ENCODE measurements around the gene TAAR6.
"Not testable (repeated sequence)": the region's sequence is repeated elsewhere in the genome, so short reads cannot be mapped to it uniquely, and the experiment has no call there.

TAAR6 gene, protein sequence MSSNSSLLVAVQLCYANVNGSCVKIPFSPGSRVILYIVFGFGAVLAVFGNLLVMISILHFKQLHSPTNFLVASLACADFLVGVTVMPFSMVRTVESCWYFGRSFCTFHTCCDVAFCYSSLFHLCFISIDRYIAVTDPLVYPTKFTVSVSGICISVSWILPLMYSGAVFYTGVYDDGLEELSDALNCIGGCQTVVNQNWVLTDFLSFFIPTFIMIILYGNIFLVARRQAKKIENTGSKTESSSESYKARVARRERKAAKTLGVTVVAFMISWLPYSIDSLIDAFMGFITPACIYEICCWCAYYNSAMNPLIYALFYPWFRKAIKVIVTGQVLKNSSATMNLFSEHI

DNA sequence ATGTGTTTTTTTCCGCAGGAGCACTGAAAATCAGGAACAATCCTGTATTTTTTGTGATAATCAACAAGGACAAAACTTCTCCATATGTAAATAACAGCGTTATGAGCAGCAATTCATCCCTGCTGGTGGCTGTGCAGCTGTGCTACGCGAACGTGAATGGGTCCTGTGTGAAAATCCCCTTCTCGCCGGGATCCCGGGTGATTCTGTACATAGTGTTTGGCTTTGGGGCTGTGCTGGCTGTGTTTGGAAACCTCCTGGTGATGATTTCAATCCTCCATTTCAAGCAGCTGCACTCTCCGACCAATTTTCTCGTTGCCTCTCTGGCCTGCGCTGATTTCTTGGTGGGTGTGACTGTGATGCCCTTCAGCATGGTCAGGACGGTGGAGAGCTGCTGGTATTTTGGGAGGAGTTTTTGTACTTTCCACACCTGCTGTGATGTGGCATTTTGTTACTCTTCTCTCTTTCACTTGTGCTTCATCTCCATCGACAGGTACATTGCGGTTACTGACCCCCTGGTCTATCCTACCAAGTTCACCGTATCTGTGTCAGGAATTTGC lies at the start of gene TAAR6:
Gene TAAR6 (plus strand): TSS at position 102 of the 557 bp plus-strand sequence. CDS start 0 bp downstream, at position 102.
- no peaks in the 10 kb centered on the region for H3K4me1 ChIP-seq (ENCODE audit: control insufficient read depth in 5 of 5, insufficient read depth in 5 of 5, low read length in 5 of 5)
- H3K9me3 ChIP-seq (ENCODE audit: control insufficient read depth in 5 of 5, low read length in 5 of 5) = no peaks in the 10 kb centered on the region
- no peak within 1 kb of the TSS for H3K9ac ChIP-seq (ENCODE audit: low read length in 5 of 5)
- H3K36me3 ChIP-seq (ENCODE audit: control insufficient read depth in 5 of 5, insufficient read depth in 5 of 5, low read length in 5 of 5) = no peaks in the 10 kb centered on the region
- H3K4me3 ChIP-seq (ENCODE audit: low read depth in 1 of 5, low read length in 5 of 5) = no peak within 1 kb of the TSS
- peaks cover 0 to 5% (median 0%) of the 10 kb centered on the region in 5 donors for H3K27me3 ChIP-seq (ENCODE audit: control insufficient read depth in 5 of 5, insufficient read depth in 4 of 5, low read length in 5 of 5)
- H3K27ac ChIP-seq (ENCODE audit: low read depth, low read length) = no peak within 1 kb of the TSS

DNA sequence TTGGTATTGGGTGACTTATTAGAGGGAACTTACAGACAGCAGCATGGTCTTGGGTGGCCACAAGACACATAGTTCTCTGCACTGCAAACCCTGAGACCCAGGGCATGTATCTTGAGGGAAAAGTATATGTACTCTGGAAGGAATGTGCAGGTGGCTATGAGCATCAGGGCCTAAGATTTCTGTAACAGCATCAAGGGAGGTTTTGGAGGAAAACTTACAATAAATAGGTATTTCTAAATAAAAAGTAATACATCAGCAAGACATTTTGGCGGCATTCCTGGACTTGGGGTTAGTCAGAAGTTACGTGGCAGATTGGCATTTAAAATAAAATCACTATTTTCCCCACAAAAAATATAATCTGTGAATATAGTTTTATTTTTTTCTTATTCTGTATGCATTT lies 49.2 kb upstream of the TAAR6 start:
- H3K9me3 ChIP-seq (ENCODE audit: control insufficient read depth in 5 of 5, low read length in 5 of 5) = no peaks in the 10 kb centered on the region

DNA sequence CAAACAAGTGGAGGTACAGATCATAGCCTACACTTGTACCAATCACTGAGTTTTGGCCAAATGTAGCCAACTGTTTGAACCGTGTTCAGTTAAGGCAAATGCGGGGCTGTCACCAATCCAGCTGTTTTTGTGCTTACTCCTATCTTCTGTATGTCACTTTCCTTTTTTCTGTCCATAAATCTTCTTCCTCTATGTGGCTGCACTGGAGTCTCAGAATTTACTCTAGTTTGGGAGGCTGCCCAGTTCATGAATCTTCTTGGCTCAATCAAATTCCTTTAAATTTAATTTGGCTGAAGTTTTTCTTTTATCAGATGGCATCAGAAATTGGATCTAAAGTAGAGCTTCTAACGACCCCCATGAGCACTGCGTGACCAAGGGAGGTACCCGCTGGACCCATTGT lies 45.5 kb upstream of the TAAR6 start:
- Histone ChIP-seq H3K9ac (ENCODE audit: low read length in 5 of 5) (no peak overlapping the region), H3K36me3 (ENCODE audit: control insufficient read depth in 5 of 5, insufficient read depth in 5 of 5, low read length in 5 of 5) (no peaks in the 10 kb centered on the region), H3K27ac (ENCODE audit: low read depth, low read length) (no peak overlapping the region), H3K9me3 (ENCODE audit: control insufficient read depth in 5 of 5, low read length in 5 of 5) (no peaks in the 10 kb centered on the region), H3K27me3 (ENCODE audit: control insufficient read depth in 5 of 5, insufficient read depth in 4 of 5, low read length in 5 of 5) (no peaks in the 10 kb centered on the region), H3K4me3 (ENCODE audit: low read depth in 1 of 5, low read length in 5 of 5) (no peak overlapping the region), H3K4me1 (ENCODE audit: control insufficient read depth in 5 of 5, insufficient read depth in 5 of 5, low read length in 5 of 5) (no peaks in the 10 kb centered on the region)

More for the DNA sequence above, 49.2 kb upstream of the TAAR6 start:
- H3K9ac ChIP-seq (ENCODE audit: low read length in 5 of 5) = no peak overlapping the region
- no peaks in the 10 kb centered on the region for H3K36me3 ChIP-seq (ENCODE audit: control insufficient read depth in 5 of 5, insufficient read depth in 5 of 5, low read length in 5 of 5)
- no peak overlapping the region for H3K4me3 ChIP-seq (ENCODE audit: low read depth in 1 of 5, low read length in 5 of 5)
- H3K27ac ChIP-seq (ENCODE audit: low read depth, low read length) = no peak overlapping the region
- H3K27me3 ChIP-seq (ENCODE audit: control insufficient read depth in 5 of 5, insufficient read depth in 4 of 5, low read length in 5 of 5) = no peaks in the 10 kb centered on the region
- no peaks in the 10 kb centered on the region for H3K4me1 ChIP-seq (ENCODE audit: control insufficient read depth in 5 of 5, insufficient read depth in 5 of 5, low read length in 5 of 5)

DNA sequence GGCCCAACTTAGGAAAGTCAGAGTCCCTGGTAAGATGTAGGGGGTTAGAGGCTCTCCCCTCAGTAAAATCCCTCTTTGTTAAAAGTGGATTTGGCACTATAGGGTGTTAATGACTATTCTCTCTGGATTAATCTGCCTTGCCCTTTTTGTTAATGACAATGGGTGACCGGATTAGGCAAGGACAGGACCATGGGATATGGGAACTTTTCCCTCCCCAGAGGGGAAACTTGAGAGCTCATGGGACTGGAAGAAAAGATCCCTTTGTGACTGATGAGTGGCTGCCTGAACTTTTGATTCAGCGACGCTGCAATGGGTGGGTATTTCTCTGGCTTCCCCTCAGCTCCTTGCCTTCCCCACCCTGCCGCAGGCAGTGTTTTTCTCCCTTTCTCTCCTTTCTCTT lies 44.3 kb upstream of the TAAR6 start:
- H3K9ac ChIP-seq (ENCODE audit: low read length in 5 of 5) = no peak overlapping the region
- H3K36me3 ChIP-seq (ENCODE audit: control insufficient read depth in 5 of 5, insufficient read depth in 5 of 5, low read length in 5 of 5) = no peaks in the 10 kb centered on the region
- no peaks in the 10 kb centered on the region for H3K9me3 ChIP-seq (ENCODE audit: control insufficient read depth in 5 of 5, low read length in 5 of 5)
- H3K4me1 ChIP-seq (ENCODE audit: control insufficient read depth in 5 of 5, insufficient read depth in 5 of 5, low read length in 5 of 5) = peaks cover 0 to 5% (median 4%) of the 10 kb centered on the region in 5 donors
- no peak overlapping the region for H3K27ac ChIP-seq (ENCODE audit: low read depth, low read length)
- no peaks in the 10 kb centered on the region for H3K27me3 ChIP-seq (ENCODE audit: control insufficient read depth in 5 of 5, insufficient read depth in 4 of 5, low read length in 5 of 5)
- no peak overlapping the region for H3K4me3 ChIP-seq (ENCODE audit: low read depth in 1 of 5, low read length in 5 of 5)

DNA sequence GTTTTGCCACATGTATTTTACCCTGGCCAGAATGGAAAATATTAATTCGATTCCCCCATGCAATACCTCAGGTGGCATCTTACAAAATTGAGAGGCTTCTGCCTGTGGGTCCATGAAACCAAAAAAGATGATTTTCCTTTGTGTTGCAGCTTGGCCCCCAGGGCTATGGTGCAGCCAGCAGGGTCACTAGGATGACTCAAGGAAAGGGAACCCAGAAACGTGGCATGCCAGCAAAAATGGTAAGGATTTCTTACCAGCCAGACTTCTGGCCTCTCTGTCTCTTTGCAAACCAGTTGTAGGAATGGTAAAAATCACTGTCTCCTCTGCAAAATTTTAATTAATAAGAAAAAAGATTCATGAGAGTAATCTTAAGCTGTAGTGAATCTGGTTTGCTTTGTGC lies 43.7 kb upstream of the TAAR6 start:
- H3K9ac ChIP-seq (ENCODE audit: low read length in 5 of 5) = no peak overlapping the region
- peaks cover 0 to 5% (median 4%) of the 10 kb centered on the region in 5 donors for H3K4me1 ChIP-seq (ENCODE audit: control insufficient read depth in 5 of 5, insufficient read depth in 5 of 5, low read length in 5 of 5)
- H3K9me3 ChIP-seq (ENCODE audit: control insufficient read depth in 5 of 5, low read length in 5 of 5) = no peaks in the 10 kb centered on the region
- no peaks in the 10 kb centered on the region for H3K36me3 ChIP-seq (ENCODE audit: control insufficient read depth in 5 of 5, insufficient read depth in 5 of 5, low read length in 5 of 5)
- H3K27me3 ChIP-seq (ENCODE audit: control insufficient read depth in 5 of 5, insufficient read depth in 4 of 5, low read length in 5 of 5) = no peaks in the 10 kb centered on the region
- H3K27ac ChIP-seq (ENCODE audit: low read depth, low read length) = no peak overlapping the region
- H3K4me3 ChIP-seq (ENCODE audit: low read depth in 1 of 5, low read length in 5 of 5) = no peak overlapping the region

DNA sequence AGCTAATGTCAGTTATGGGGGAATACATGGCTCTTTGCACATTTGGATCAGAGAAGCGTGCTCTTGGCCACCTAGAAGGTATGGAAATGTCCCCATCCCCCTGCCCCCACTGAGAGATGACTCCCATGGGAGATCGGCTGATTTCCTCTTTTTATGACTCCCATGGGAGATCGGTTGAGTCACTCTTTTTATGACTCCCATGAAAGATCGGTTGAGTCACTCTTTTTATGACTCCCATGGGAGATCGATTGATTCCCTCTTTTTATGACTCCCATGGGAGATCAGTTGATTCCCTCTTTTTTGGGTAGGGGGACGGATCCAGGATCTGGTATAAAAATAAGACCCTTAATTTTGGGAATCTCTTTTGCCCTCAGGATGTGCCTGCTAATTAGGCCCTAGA lies 42.3 kb upstream of the TAAR6 start:
- Histone ChIP-seq H3K27me3 (ENCODE audit: control insufficient read depth in 5 of 5, insufficient read depth in 4 of 5, low read length in 5 of 5) (no peaks in the 10 kb centered on the region), H3K4me3 (ENCODE audit: low read depth in 1 of 5, low read length in 5 of 5) (no peak overlapping the region), H3K36me3 (ENCODE audit: control insufficient read depth in 5 of 5, insufficient read depth in 5 of 5, low read length in 5 of 5) (no peaks in the 10 kb centered on the region), H3K27ac (ENCODE audit: low read depth, low read length) (no peak overlapping the region), H3K4me1 (ENCODE audit: control insufficient read depth in 5 of 5, insufficient read depth in 5 of 5, low read length in 5 of 5) (peaks cover 0 to 5% (median 4%) of the 10 kb centered on the region in 5 donors), H3K9me3 (ENCODE audit: control insufficient read depth in 5 of 5, low read length in 5 of 5) (no peaks in the 10 kb centered on the region), H3K9ac (ENCODE audit: low read length in 5 of 5) (no peak overlapping the region)

DNA sequence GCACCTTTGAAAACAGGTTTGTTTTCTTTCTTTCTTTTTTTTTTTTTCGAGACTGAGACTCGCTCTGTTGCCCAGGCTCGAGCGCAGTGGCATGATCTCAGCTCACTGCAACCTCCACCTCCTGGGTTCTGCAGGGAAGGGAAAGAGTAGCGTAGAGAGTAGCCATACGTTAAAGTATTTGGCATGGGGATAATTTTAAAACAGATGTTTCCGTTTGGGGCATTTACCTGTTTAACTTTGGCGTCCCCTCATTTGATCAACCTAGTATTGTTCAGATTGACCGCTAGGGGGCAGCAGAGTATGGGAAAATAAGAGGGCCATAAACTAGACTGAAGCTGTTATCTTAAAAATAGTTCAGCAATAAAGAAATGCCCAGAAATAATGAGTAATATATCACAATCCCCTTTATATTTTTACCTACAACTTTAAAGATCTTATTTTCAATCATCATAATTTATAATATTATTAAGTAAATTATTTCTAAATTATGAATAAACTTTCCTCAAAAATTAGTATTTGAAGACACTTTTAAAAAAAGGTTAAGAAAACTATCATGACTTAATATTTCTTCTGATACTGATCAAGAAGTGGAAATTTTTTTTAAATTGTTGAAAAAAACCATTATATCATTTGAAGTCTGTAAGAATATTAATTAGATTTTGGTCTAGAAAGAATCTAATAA lies 39.7 kb upstream of the TAAR6 start:
- no peak overlapping the region for H3K27ac ChIP-seq (ENCODE audit: low read depth, low read length)
- no peaks in the 10 kb centered on the region for H3K27me3 ChIP-seq (ENCODE audit: control insufficient read depth in 5 of 5, insufficient read depth in 4 of 5, low read length in 5 of 5)
- peak overlapping the region in 2 of 5 donors; percentile 11 to 20 for H3K4me3 ChIP-seq (ENCODE audit: low read depth in 1 of 5, low read length in 5 of 5)
- peaks cover 0 to 5% (median 4%) of the 10 kb centered on the region in 5 donors for H3K4me1 ChIP-seq (ENCODE audit: control insufficient read depth in 5 of 5, insufficient read depth in 5 of 5, low read length in 5 of 5)
- H3K9ac ChIP-seq (ENCODE audit: low read length in 5 of 5) = no peak overlapping the region
- H3K36me3 ChIP-seq (ENCODE audit: control insufficient read depth in 5 of 5, insufficient read depth in 5 of 5, low read length in 5 of 5) = no peaks in the 10 kb centered on the region
- H3K9me3 ChIP-seq (ENCODE audit: control insufficient read depth in 5 of 5, low read length in 5 of 5) = peaks cover 0 to 2% (median 0%) of the 10 kb centered on the region in 5 donors

DNA sequence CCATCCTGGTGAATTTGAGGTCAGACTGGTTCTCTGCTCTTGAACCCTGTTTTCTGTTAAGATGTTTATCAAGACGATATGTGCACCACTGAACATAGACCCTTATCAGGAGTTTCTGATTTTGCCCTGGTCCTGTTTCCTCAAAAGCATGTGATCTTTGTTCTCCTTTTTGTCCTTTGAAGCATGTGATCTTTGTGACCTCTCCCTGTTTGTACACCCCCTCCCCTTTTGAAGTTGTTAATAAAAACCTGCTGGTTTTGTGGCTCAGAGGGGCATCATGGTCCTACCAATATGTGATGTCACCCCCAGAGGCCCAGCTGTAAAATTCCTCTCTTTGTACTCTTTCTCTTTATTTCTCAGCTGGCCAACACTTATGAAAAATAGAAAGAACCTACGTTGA lies 35.6 kb upstream of the TAAR6 start:
- not testable (repeated sequence) for H3K27ac ChIP-seq (ENCODE audit: low read depth, low read length); H3K36me3 ChIP-seq (ENCODE audit: control insufficient read depth in 5 of 5, insufficient read depth in 5 of 5, low read length in 5 of 5); H3K27me3 ChIP-seq (ENCODE audit: control insufficient read depth in 5 of 5, insufficient read depth in 4 of 5, low read length in 5 of 5); H3K9ac ChIP-seq (ENCODE audit: low read length in 5 of 5); H3K4me1 ChIP-seq (ENCODE audit: control insufficient read depth in 5 of 5, insufficient read depth in 5 of 5, low read length in 5 of 5); H3K4me3 ChIP-seq (ENCODE audit: low read depth in 1 of 5, low read length in 5 of 5); H3K9me3 ChIP-seq (ENCODE audit: control insufficient read depth in 5 of 5, low read length in 5 of 5)

DNA sequence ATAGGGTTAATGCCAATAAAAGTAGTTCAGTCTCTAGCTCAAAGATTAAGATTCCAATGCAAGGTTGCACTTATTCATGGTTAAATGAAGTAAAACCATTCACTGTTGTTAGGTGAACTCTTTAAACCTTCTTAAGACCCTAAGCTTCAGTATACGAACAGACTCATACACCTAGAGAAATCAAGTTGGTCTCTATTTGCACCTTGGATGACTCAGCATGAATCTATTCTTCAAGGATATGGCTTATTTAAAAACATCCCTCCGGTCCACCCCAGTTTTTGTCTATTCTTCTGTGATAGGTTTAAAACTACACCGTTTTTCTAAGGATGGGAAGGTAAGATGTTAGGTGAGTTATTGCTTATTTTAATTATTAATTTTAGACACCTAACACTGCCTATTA lies 33.0 kb upstream of the TAAR6 start:
- peaks cover 0 to 2% (median 0%) of the 10 kb centered on the region in 5 donors for H3K9me3 ChIP-seq (ENCODE audit: control insufficient read depth in 5 of 5, low read length in 5 of 5)
- no peak overlapping the region for H3K27ac ChIP-seq (ENCODE audit: low read depth, low read length)
- H3K4me1 ChIP-seq (ENCODE audit: control insufficient read depth in 5 of 5, insufficient read depth in 5 of 5, low read length in 5 of 5) = no peaks in the 10 kb centered on the region

DNA sequence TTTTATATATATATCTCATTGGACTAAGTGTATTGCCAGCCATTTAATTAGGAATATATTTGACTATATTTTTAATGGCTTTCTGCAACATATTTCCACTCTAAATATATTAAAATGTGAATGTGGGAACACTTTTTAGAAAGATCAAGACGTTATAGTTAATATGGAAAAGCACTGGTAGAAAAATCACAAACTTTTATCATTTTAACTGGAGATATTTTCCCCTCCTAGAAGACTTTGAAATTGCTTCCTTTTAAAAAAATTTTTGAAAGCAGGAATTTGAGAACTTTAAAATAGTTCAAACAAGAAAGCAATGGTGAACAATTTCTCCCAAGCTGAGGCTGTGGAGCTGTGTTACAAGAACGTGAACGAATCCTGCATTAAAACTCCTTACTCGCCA lies 32.1 kb upstream of the TAAR6 start, which contains the start of gene TAAR9:
Gene TAAR9 (plus strand): TSS at position 301 of the 400 bp plus-strand sequence. CDS start 13 bp downstream, at position 314.
- H3K4me1 ChIP-seq (ENCODE audit: control insufficient read depth in 5 of 5, insufficient read depth in 5 of 5, low read length in 5 of 5) = no peaks in the 10 kb centered on the region
- H3K9ac ChIP-seq (ENCODE audit: low read length in 5 of 5) = no peak within 1 kb of the TSS
- H3K27ac ChIP-seq (ENCODE audit: low read depth, low read length) = no peak within 1 kb of the TSS
- H3K27me3 ChIP-seq (ENCODE audit: control insufficient read depth in 5 of 5, insufficient read depth in 4 of 5, low read length in 5 of 5) = peaks cover 0 to 3% (median 0%) of the 10 kb centered on the region in 5 donors
- no peak within 1 kb of the TSS for H3K4me3 ChIP-seq (ENCODE audit: low read depth in 1 of 5, low read length in 5 of 5)
- peaks cover 0 to 2% (median 0%) of the 10 kb centered on the region in 5 donors for H3K9me3 ChIP-seq (ENCODE audit: control insufficient read depth in 5 of 5, low read length in 5 of 5)
- no peaks in the 10 kb centered on the region for H3K36me3 ChIP-seq (ENCODE audit: control insufficient read depth in 5 of 5, insufficient read depth in 5 of 5, low read length in 5 of 5)

More for the DNA sequence above, 33.0 kb upstream of the TAAR6 start:
- Histone ChIP-seq H3K9ac (ENCODE audit: low read length in 5 of 5) (no peak overlapping the region), H3K27me3 (ENCODE audit: control insufficient read depth in 5 of 5, insufficient read depth in 4 of 5, low read length in 5 of 5) (peaks cover 0 to 3% (median 0%) of the 10 kb centered on the region in 5 donors), H3K4me3 (ENCODE audit: low read depth in 1 of 5, low read length in 5 of 5) (no peak overlapping the region), H3K36me3 (ENCODE audit: control insufficient read depth in 5 of 5, insufficient read depth in 5 of 5, low read length in 5 of 5) (no peaks in the 10 kb centered on the region)
